Fibroblast of skin of back (primary cell): ENCODE data around the gene AMH.

ENCODE experiments used
- DNase-seq: peaks from one replicate; pipeline ENCODE4 v3.0.0-alpha.2; 2013

The AMH gene

GRCh38 chr19:2221250-2221831 is 27.8 kb upstream of the AMH start:
- no peak for DNase-seq

GRCh38 chr19:2221918-2222317 is 27.2 kb upstream of the AMH start:
- no peak for DNase-seq

- no peak for DNase-seq
Observed at GRCh38 chr19:2223391-2223790, 25.7 kb upstream of the AMH start.

GRCh38 chr19:2223959-2224358 is 25.2 kb upstream of the AMH start:
- DNase-seq = no peak

GRCh38 chr19:2224754-2225349 is 24.3 kb upstream of the AMH start:
- DNase-seq = no peak

- DNase-seq = no peak
Observed at GRCh38 chr19:2225415-2226050, 23.6 kb upstream of the AMH start.

GRCh38 chr19:2226051-2226839 is 22.9 kb upstream of the AMH start:
- no peak for DNase-seq

GRCh38 chr19:2226840-2227360 is 22.2 kb upstream of the AMH start:
- DNase-seq = no peak

- no peak for DNase-seq
Observed at GRCh38 chr19:2227415-2228156, 21.5 kb upstream of the AMH start.

- DNase-seq = no peak
Observed at GRCh38 chr19:2228157-2229030, 20.7 kb upstream of the AMH start.

- no peak for DNase-seq
Observed at GRCh38 chr19:2229103-2230032, 19.8 kb upstream of the AMH start.

- no peak for DNase-seq
Observed at GRCh38 chr19:2230033-2230531, 19.0 kb upstream of the AMH start.

GRCh38 chr19:2230807-2231533 is 18.2 kb upstream of the AMH start:
- no peak for DNase-seq

GRCh38 chr19:2231621-2232221 is 17.4 kb upstream of the AMH start:
- DNase-seq = no peak

GRCh38 chr19:2232286-2233151 is 16.6 kb upstream of the AMH start:
- DNase-seq = no peak

- no peak for DNase-seq
Observed at GRCh38 chr19:2233601-2234280, 15.4 kb upstream of the AMH start.

GRCh38 chr19:2234996-2235380 is 14.1 kb upstream of the AMH start:
- DNase-seq = no peak
